ENCODE results near the gene DEXI.
A peak's percentile ranks its signal among the peaks of the same experiment; 100 is the strongest.

The DEXI gene

DNA sequence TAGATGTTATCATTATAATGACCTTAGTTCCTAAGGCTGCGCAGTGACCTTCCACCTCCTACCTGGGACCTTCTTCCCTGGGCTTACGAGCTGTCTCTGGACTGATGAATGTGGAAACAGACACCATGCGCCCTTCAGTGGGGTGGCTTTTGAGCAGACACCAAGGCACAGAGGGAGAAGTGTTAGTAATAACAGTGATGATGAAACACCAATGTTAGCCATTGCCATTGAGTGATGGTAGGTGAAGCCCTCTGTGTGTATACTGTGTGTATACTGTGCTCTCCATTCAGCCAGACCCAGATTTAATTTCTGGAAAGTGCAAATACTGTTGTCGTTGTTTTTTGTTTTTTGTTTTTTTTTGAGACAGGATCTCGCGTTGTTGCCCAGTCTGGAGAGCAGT is 46.6 kb upstream of the DEXI start:
- H3K4me3 ChIP-seq (ENCODE audit: insufficient read depth, low read length, poor library complexity, severe bottlenecking) = no peak overlapping the region
- no peaks in the 10 kb centered on the region for H3K27me3 ChIP-seq (ENCODE audit: low read length)
- H3F3A ChIP-seq (ENCODE audit: insufficient read depth) = no peaks in the 10 kb centered on the region
- H3K27ac ChIP-seq (ENCODE audit: low read depth, low read length) = no peak overlapping the region
- H2AFZ ChIP-seq (ENCODE audit: low read depth, low read length, severe bottlenecking) = no peak overlapping the region
- no peaks in the 10 kb centered on the region for H4K20me1 ChIP-seq (ENCODE audit: low read depth, low read length)
- no peak overlapping the region for H3K9ac ChIP-seq (ENCODE audit: low read length)
- H3K9me3 ChIP-seq (ENCODE audit: insufficient read depth, low read length) = no peaks in the 10 kb centered on the region
- no peak overlapping the region for H3K4me2 ChIP-seq (ENCODE audit: low read depth, low read length, poor library complexity, severe bottlenecking)
- TF ChIP-seq CTCF (IDR thresholded peaks at IDR 0.05; ENCODE audit: insufficient read depth, low read length, poor library complexity, severe bottlenecking) (peak; percentile 7), EZH2phosphoT487 (conservative IDR thresholded peaks at IDR 0.05; ENCODE audit: low read length) (no peak)
- no peaks in the 10 kb centered on the region for H3K9me2 ChIP-seq (replicated peaks; ENCODE audit: insufficient read depth, low read length)
- H3K79me2 ChIP-seq (ENCODE audit: insufficient read depth, low read length) = no peaks in the 10 kb centered on the region
- H3K36me3 ChIP-seq (ENCODE audit: low read length) = no peaks in the 10 kb centered on the region

DNA sequence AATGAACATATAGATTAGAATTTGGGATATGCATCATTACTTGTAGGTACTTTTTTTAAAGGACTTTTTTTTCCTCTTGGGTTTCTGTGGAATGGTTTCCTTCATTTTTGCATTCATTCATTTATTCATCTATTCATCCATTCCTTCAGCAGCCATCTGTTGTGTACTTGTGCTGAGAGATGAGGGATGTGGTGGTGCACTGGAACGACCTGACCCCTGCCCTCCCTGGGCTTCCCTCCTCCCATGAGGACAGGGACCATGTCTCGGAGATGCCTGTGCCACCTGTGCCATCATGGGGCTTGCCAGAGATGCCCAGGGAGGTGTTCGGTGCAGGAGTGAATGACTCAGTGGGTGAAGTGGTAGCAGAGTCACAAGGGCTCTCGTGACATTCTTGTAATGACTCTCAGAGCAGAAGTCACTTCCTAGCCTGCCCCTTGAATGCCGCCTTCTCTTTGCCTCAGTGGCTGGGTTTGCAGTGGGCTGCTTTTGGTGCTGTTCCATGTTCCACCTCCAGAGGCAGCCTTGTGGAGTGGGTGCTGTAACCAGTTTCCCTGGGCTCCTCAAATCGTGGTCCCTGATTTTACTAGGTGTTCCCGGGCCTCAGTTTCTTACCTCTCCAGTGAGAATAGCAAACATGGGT is 46.0 kb upstream of the DEXI start:
- no peak overlapping the region for H3K27ac ChIP-seq (ENCODE audit: low read depth, low read length)
- no peaks in the 10 kb centered on the region for H3K79me2 ChIP-seq (ENCODE audit: insufficient read depth, low read length)
- no peaks in the 10 kb centered on the region for H3F3A ChIP-seq (ENCODE audit: insufficient read depth)
- no peaks in the 10 kb centered on the region for H3K27me3 ChIP-seq (ENCODE audit: low read length)
- H4K20me1 ChIP-seq (ENCODE audit: low read depth, low read length) = no peaks in the 10 kb centered on the region
- no peak overlapping the region for H2AFZ ChIP-seq (ENCODE audit: low read depth, low read length, severe bottlenecking)
- no peaks in the 10 kb centered on the region for H3K36me3 ChIP-seq (ENCODE audit: low read length)
- H3K4me3 ChIP-seq (ENCODE audit: insufficient read depth, low read length, poor library complexity, severe bottlenecking) = no peak overlapping the region
- no peaks in the 10 kb centered on the region for H3K9me2 ChIP-seq (replicated peaks; ENCODE audit: insufficient read depth, low read length)
- H3K9me3 ChIP-seq (ENCODE audit: insufficient read depth, low read length) = no peaks in the 10 kb centered on the region
- no peak overlapping the region for H3K4me2 ChIP-seq (ENCODE audit: low read depth, low read length, poor library complexity, severe bottlenecking)
- TF ChIP-seq EZH2phosphoT487 (conservative IDR thresholded peaks at IDR 0.05; ENCODE audit: low read length) (no peak), CTCF (IDR thresholded peaks at IDR 0.05; ENCODE audit: insufficient read depth, low read length, poor library complexity, severe bottlenecking) (peak; percentile 31)
- H3K9ac ChIP-seq (ENCODE audit: low read length) = no peak overlapping the region

DNA sequence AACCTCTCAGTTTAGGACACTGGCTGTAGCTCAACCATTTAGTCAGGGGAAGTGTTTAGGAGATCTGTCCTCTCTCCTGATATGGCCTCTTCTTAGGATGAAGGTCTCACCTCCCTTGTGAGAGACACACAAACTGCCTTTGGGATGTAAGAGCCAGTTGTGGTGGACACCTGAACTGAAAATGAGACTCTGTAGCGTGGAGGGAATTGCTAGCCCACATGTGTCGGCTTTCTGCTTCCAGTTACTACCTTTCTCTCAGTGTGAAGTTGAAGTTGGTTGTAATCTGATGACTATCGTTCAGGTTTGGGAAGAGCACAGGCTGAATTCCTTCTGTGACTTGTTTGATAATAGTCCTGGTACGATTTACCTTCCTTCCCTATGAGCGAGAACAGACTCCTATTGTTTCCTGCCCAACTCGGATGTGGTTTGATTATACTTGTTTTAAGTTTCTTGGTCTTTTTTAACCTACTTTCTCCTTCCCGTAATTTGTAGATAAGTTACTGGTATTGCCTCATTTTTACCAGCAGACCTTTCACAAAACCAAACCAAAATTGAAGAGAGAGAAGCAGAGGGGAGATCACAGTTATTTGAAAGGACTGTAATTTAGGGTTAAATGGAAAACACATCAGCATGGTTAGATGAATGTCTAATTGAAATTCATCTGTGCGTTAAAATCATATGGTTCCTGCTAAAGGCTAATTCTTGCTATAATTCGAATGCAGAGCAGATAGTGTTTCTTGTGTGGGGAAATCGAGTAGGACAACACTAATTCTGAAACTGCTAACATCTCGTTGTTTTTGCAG is 45.3 kb upstream of the DEXI start:
- no peak overlapping the region for H3K4me2 ChIP-seq (ENCODE audit: low read depth, low read length, poor library complexity, severe bottlenecking)
- no peak overlapping the region for H3K4me3 ChIP-seq (ENCODE audit: insufficient read depth, low read length, poor library complexity, severe bottlenecking)
- H3K27me3 ChIP-seq (ENCODE audit: low read length) = no peaks in the 10 kb centered on the region
- H3F3A ChIP-seq (ENCODE audit: insufficient read depth) = no peaks in the 10 kb centered on the region
- H3K9me2 ChIP-seq (replicated peaks; ENCODE audit: insufficient read depth, low read length) = no peaks in the 10 kb centered on the region
- no peaks in the 10 kb centered on the region for H4K20me1 ChIP-seq (ENCODE audit: low read depth, low read length)
- no peaks in the 10 kb centered on the region for H3K36me3 ChIP-seq (ENCODE audit: low read length)
- H3K9me3 ChIP-seq (ENCODE audit: insufficient read depth, low read length) = no peaks in the 10 kb centered on the region
- TF ChIP-seq EZH2phosphoT487 (conservative IDR thresholded peaks at IDR 0.05; ENCODE audit: low read length) (no peak), CTCF (IDR thresholded peaks at IDR 0.05; ENCODE audit: insufficient read depth, low read length, poor library complexity, severe bottlenecking) (no peak)
- H3K79me2 ChIP-seq (ENCODE audit: insufficient read depth, low read length) = no peaks in the 10 kb centered on the region
- no peak overlapping the region for H3K27ac ChIP-seq (ENCODE audit: low read depth, low read length)
- no peak overlapping the region for H3K9ac ChIP-seq (ENCODE audit: low read length)
- no peak overlapping the region for H2AFZ ChIP-seq (ENCODE audit: low read depth, low read length, severe bottlenecking)
